CD4-positive, alpha-beta T cell treated with Interleukin-12 subunit alpha and Interleukin-12 subunit beta, for 1 hour (primary cell): ENCODE data around the gene MCF2L.
A peak's percentile ranks its signal among the peaks of the same experiment; 100 is the strongest.

Experiments
- DNase-seq: peaks from one replicate; pipeline ENCODE4 v3.0.0-alpha.2; 2020

MCF2L gene

GRCh38 chr13:112963641-112964040, 5.4 kb upstream of the MCF2L start:
- no peak for DNase-seq

- no peak for DNase-seq
These were observed 4.0 kb upstream of the MCF2L start for GRCh38 chr13:112964971-112965492.

GRCh38 chr13:112965573-112966115, 3.4 kb upstream of the MCF2L start:
- no peak for DNase-seq

- no peak for DNase-seq
These were observed 2.2 kb upstream of the MCF2L start for GRCh38 chr13:112966776-112967175.

- DNase-seq = no peak
These were observed 1.2 kb upstream of the MCF2L start for GRCh38 chr13:112967686-112968379.

- DNase-seq = peak; percentile 32
These were observed 569 bp upstream of the MCF2L start for GRCh38 chr13:112968380-112968909.

GRCh38 chr13:112969692-112970338, 801 bp downstream of the MCF2L start:
- no peak for DNase-seq

GRCh38 chr13:112970552-112971287, 1.7 kb downstream of the MCF2L start:
- DNase-seq = no peak

- no peak for DNase-seq
These were observed 2.3 kb downstream of the MCF2L start for GRCh38 chr13:112971288-112971643.

- DNase-seq = no peak
These were observed 3.2 kb downstream of the MCF2L start for GRCh38 chr13:112972258-112972657.

- DNase-seq = no peak
These were observed 4.0 kb downstream of the MCF2L start for GRCh38 chr13:112972867-112973576.

- DNase-seq = no peak
These were observed 4.5 kb downstream of the MCF2L start for GRCh38 chr13:112973577-112973951.

GRCh38 chr13:112974125-112974524, 5.1 kb downstream of the MCF2L start:
- no peak for DNase-seq

GRCh38 chr13:112974671-112975070, 5.7 kb downstream of the MCF2L start:
- DNase-seq = no peak

- DNase-seq = no peak
These were observed 6.5 kb downstream of the MCF2L start for GRCh38 chr13:112975401-112975939.

GRCh38 chr13:112976526-112976925, 7.5 kb downstream of the MCF2L start:
- DNase-seq = no peak

- DNase-seq = no peak
These were observed 8.1 kb downstream of the MCF2L start for GRCh38 chr13:112977091-112977490.

- no peak for DNase-seq
These were observed 8.5 kb downstream of the MCF2L start for GRCh38 chr13:112977525-112977924.

GRCh38 chr13:112978561-112979405, 9.8 kb downstream of the MCF2L start:
- no peak for DNase-seq

- DNase-seq = no peak
These were observed 10.4 kb downstream of the MCF2L start for GRCh38 chr13:112979406-112979902.

GRCh38 chr13:112980434-112980833, 11.4 kb downstream of the MCF2L start:
- DNase-seq = no peak
